Coronary artery (tissue), 2 donors: Measurements from ENCODE around the gene KCNJ6.

Source experiments
- DNase-seq: peaks from one replicate; pipeline ENCODE4 v3.0.0-alpha.2; 2017; ENCODE audit warnings: low spot score
- H3K27ac ChIP-seq, 2 donors: fragments of 200-600 bp; sonication (generic); one replicate each; pipeline ENCODE4 v1.5.1; 2016 to 2019
- H3K4me3 ChIP-seq: fragments of 200-600 bp; sonication (generic); 2 replicates; pipeline ENCODE4 v1.5.1; 2016; ENCODE audit warnings: mild to moderate bottlenecking, moderate library complexity
- TF ChIP-seq, protein P1 (sequence below): fragments of 200-600 bp; sonication (generic); IDR thresholded peaks from one replicate; pipeline ENCODE4 v1.5.1; 2019; ENCODE audit warnings: antibody characterized with exemption

KCNJ6 gene

DNA sequence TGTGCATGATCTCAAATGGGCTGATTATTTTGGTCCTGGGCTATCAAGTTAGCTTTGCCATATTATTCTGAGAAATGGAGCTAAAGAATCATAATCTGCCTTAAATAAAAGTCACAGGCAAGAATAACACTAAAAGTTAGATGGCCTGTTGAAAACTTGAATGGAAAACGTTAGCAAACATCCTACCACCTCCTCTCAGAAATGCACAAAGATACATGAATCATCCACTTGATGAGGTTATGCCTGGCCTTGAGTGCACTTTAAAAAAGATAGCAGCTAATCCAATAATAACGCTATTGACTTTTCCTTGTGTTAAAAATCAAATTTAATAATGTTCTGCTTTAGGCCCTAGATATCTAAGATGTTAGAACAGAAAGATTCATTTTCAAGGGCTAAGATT, 108.0 kb downstream of the KCNJ6 start:
- H3K27ac ChIP-seq, result no peak overlapping the region
- no peak for DNase-seq
- TF ChIP-seq, protein P1, sequence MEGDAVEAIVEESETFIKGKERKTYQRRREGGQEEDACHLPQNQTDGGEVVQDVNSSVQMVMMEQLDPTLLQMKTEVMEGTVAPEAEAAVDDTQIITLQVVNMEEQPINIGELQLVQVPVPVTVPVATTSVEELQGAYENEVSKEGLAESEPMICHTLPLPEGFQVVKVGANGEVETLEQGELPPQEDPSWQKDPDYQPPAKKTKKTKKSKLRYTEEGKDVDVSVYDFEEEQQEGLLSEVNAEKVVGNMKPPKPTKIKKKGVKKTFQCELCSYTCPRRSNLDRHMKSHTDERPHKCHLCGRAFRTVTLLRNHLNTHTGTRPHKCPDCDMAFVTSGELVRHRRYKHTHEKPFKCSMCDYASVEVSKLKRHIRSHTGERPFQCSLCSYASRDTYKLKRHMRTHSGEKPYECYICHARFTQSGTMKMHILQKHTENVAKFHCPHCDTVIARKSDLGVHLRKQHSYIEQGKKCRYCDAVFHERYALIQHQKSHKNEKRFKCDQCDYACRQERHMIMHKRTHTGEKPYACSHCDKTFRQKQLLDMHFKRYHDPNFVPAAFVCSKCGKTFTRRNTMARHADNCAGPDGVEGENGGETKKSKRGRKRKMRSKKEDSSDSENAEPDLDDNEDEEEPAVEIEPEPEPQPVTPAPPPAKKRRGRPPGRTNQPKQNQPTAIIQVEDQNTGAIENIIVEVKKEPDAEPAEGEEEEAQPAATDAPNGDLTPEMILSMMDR, result no peak
- no peak overlapping the region for H3K4me3 ChIP-seq

GRCh38 chr21:37805266-37805665, 111.0 kb downstream of the KCNJ6 start:
- Histone ChIP-seq H3K27ac (no peak overlapping the region), H3K4me3 (no peak overlapping the region)
- TF ChIP-seq, protein P1, result no peak
- DNase-seq, result no peak

GRCh38 chr21:37804001-37804400, 112.3 kb downstream of the KCNJ6 start:
- TF ChIP-seq, protein P1, result no peak
- Histone ChIP-seq H3K4me3 (no peak overlapping the region), H3K27ac (no peak overlapping the region)
- no peak for DNase-seq

GRCh38 chr21:37803101-37803651, 113.1 kb downstream of the KCNJ6 start:
- TF ChIP-seq, protein P1, result no peak
- no peak overlapping the region for H3K27ac ChIP-seq
- no peak overlapping the region for H3K4me3 ChIP-seq
- no peak for DNase-seq

DNA sequence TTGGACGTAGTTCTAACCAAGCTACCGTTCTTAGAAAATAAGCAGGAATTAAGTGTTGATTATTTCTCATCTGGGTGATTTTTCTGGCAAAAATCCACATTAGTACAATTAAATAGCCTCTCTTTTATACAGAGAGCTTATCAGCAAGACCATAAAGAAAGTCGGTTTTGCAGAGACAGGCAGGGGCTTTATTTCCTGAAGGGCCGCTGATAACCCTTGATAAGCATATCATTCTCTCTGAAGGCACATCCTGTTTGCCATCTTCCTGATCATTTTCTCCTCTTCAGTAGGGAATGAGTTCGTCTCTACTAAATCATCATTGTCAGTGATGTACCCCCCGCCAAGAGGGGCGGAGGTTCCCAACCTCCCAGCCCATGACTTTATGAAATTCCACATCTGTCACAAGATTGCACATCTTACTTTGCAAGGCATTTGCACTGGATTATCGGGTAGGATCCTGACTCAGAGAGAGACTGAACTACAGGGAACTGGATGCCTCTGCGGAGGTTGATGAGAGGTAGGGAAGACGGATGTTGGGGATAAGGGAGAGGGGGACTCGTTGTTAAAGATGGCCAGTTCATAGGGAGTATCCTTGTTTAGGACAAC, 115.7 kb downstream of the KCNJ6 start:
- TF ChIP-seq, protein P1, result no peak
- DNase-seq, result no peak
- Histone ChIP-seq H3K4me3 (no peak overlapping the region), H3K27ac (no peak overlapping the region)

- no peak for DNase-seq
- TF ChIP-seq, protein P1, result no peak
- Histone ChIP-seq H3K27ac (no peak overlapping the region), H3K4me3 (no peak overlapping the region)
These were observed 116.2 kb downstream of the KCNJ6 start for GRCh38 chr21:37800057-37800455.
